HG03103 (cell line): ENCODE results near the gene ATXN7L2.

Experiments used
- ATAC-seq: cut with Tn5 transposase; IDR thresholded peaks from one replicate; pipeline ENCODE4 v1.9.1; 2021; ENCODE audit warnings: low read depth; ENCODE audit not compliant: unreplicated experiment

Gene ATXN7L2

DNA sequence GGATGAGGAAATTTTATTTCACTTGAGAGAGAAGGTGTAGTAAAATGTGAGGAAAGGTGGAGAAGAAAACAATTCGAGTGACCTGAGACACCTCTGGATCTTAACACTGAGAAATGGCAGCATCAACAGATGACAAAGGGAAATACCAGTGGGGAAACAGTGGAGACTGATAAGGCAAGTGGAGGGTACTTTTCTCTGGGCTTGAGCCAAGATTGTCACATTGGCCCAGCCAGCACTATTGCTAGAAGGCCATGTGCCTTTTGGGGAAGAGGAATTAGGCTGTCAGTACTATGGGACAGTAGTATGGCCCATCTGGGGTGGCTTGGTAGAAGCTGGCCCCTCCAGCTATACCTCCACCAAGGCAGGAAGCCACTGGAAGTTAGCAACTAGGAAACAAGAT, 9.0 kb upstream of the ATXN7L2 start:
- ATAC-seq = no peak

DNA sequence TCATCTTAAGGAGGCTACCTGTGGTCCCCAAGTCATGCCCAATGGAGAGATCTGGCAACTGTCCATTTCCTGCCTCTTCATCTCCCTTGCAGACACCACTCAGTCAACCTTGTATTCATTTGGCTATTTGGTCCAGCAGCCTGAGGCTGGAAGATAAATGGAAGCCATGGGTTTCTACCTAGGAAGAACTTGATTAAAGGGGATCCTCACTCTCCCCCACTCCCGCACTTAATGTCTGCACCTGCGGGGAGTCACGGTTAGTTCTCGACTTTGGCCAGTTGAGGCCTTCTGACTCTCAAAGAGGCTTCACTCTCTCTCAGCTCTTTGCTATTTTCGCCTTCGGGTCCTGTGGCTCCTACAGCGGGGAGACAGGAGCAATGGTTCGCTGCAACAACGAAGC, 8.4 kb upstream of the ATXN7L2 start:
- ATAC-seq = no peak

DNA sequence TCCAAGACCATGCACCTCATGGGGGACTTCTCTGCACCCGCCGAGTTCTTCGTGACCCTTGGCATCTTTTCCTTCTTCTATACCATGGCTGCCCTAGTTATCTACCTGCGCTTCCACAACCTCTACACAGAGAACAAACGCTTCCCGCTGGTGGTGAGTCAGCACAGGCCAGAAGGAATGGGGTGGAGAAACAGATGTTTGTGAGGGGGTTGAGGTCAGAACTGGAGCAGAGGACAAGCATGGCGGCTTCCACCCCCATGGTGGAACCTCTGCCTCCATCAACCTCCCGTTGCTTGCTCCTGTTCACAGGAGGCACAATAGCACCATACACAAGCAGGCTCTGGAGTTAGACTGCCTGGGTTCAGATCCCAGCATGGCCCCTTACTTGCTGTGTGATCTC, 6.9 kb upstream of the ATXN7L2 start:
- ATAC-seq = no peak

DNA sequence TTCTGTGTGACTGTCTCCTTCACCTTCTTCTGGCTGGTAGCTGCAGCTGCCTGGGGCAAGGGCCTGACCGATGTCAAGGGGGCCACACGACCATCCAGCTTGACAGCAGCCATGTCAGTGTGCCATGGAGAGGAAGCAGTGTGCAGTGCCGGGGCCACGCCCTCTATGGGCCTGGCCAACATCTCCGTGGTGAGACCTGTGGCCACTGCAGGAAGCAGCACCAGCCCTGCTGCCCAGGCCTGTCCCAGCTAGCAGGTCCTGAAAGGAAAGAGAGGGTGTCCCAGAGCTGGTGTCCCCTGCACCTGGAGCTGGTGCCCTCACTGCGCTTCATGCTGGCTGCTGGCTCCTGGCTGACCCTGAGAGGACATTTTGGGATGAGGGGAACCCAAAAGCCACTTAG, 5.9 kb upstream of the ATXN7L2 start:
- no peak for ATAC-seq

DNA sequence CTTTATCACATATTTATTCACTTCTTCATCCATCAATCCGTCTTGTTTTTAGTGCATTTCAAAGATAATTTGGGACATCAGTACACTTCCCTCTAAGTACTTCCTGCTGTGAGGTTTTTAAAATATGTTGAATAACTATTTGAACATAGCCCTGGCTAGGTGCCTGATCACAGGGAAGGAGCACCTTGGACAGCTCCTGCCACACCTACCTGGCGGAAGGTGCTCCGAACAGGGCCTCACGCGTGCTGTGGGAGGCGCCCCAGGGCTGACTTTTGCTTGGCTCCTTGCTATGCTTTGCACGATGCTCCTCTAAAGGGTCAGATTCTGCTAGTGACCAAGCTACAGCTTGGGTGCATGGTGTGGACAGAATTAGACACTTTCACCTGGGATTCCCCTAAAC, 4.9 kb upstream of the ATXN7L2 start:
- ATAC-seq = no peak

DNA sequence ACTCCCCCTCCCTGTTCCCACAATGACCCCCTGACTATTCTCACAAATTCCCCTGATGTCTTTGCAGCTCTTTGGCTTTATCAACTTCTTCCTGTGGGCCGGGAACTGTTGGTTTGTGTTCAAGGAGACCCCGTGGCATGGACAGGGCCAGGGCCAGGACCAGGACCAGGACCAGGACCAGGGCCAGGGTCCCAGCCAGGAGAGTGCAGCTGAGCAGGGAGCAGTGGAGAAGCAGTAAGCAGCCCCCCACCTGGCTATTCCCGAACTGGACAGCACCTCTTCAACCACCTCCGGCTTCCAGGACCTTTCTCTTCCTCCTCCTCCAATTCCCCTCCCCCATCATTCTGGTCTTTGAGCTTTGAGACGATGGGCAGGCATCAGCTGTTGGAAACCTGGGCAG, 4.4 kb upstream of the ATXN7L2 start:
- no peak for ATAC-seq

DNA sequence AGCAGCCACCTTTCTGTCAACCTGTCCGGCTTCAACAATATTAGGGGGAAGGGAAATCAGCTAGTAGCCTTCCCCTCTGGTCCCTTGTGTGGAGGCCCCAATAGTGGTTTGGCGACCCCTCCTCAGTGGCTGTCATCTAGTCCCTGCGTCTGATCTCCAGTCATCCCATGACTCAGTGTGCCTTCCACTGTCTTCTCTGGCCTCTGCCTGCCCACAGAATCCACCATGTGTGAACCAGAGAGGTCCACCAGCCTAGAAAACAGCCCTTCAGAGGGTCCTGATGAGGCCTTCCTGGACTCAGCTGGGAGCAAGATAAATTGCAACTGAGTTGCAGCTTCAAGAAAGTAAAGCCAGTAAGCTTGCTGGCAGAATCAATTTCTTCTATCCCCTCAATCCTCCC, 3.8 kb upstream of the ATXN7L2 start:
- ATAC-seq = no peak

DNA sequence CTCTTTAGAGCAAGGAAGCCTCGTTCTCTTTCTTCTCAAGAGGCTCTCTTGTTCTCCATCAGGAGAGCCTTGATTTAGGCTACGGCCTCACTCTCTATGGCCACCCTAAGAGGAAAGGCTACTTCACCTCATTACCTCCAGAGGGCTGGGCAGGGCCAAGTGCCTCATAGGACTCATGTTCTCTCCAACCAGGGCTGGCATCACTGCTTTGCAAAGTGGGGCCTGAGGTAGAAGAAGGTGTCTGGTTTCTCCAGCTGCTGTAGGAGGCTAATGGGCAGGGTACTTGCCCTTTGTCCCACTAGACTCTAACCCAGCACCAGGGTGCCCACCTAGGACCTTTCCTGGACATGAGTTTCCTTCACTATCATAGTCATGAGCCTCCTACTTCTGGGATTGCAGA, 2.1 kb upstream of the ATXN7L2 start:
- no peak for ATAC-seq

DNA sequence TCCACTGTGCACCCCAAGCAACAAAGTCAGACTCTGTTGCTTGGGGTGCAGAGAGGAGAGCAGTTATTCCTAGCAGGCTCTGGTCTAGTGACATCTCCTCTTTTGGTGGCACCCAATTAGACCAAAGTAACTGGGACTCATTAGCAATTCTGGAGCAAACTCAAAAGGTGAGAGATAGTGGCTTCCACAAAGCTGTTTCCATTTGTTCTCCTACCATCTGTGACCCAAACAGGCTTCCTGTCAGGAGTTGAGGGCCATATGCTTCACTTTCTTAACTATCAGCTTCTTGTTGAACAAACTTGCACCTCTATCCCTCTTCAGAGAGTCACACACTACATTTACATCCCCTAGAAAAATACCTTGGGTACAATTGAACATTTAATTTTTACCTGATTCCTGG, 1.5 kb upstream of the ATXN7L2 start:
- ATAC-seq = no peak

DNA sequence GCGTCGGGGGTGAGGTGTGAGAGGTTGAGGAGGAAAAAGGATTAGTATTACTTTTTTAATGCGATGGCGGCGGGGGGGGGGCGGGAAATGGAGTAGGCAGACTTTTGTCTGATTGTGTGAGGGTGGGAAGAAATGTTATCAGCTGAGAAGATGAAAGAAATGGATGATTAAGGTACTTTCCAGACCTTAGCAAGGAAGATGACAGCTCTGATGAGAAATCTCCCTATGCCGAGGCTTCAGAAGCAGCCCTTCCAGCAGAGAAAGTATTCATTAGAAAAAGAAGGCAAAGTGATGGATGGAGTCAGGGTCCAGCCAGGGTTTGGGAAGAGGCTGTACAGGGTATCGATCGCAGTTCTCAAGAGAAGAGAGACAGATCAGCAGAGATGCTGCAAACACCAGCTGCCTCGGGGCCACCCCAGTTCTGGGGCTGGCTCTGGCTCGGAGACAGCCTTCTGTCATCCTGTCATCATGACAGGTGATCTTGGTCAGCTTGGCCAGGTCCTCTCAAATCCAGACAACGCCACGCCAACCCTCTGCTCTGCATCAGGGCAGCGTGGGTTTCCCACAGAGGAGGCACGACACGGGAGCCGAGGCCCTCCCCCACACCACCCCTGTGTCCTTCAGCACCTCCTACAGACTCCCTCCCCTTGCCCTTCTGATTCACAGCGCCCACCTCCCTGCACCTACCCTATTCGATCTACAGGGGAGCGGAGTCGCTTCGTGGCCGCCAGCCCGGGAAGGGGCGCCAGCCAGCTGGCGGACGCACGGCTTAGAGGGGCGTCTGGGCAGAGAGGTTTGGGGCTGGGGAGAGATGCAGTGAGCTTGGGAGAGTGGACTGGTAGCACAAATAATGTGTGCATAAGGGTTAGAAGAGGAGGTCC, 674 bp upstream of the ATXN7L2 start:
- ATAC-seq = peak; percentile 22

DNA sequence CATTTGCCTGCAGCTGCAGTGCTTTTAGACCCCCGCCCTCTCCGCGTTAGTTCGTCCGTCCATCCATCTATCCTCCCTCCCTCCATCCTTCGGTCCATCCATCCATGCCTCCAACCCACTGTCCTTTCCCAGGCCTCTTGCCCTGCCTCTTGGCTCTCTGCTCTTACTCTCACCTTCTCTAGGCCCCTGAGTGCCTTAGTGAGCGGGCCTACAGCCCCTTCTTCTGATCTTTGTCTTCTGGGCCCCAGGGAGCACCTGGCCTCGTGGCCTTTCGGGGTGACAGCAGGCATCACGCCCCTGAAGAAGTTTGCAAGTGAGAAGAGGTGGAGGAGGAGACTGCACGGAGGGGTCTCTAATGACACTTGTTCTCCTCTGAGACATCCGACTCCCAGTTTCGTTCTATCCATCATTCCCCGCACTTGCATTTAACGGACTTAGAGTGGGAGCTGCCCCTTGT, 842 bp downstream of the ATXN7L2 start:
- no peak for ATAC-seq

DNA sequence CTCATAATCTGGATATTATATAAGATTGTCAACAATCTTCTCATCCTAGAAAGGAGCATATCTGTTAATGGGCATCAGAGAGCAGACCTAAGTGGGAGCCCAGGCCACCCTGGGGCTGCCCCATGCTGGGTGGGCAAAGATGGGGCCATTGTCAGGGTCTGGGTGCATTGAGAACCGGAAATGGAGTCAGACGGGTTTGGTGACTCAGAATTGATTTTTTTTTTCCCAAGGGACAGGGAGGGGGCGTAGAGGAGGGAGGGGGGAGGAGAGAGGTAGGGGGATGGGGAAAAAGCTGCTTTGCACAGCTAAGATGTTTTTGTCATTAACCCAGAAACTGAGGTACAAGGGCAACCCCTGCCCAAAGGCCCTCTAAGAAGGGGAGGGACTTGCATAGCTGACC, 1.3 kb downstream of the ATXN7L2 start:
- ATAC-seq = no peak

DNA sequence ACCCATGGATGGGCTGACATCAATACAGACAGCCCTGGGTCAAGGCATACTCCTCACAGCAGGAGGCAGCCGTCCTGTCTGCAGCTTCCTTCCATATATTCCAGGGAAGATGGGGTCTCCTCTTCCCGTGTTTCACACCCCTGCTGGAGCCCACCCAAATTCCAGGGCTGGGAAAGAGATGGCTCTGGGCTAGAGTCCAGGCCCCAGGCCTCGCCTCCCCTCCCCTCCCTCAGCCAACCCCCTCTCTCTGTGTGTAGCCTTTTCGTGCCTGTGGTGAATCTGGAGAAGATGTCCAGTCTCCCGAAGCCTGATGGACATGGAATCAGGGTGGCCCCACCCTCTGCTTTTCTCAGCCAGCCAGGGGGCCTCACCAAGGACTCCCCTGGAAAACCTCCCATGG, 3.6 kb downstream of the ATXN7L2 start:
- ATAC-seq = no peak

DNA sequence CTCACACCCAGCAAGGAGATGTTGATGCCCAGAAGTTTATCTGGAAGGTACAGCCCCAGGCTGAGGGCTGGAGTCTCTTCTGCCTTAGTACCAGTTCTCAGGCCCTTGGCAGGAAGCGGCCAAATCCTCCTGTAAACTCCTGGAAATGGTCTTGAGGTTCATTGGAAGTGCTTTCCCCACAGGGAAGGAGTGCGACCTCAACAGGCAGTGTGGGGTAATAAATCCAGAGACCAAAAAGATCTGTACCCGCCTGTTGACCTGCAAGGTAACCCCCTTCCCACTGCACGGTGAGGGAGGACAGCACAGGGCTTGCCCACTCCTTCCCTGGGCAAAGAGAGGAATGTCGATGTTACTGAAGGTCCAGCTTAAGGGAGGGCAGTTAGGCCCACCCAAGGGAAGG, 4.5 kb downstream of the ATXN7L2 start:
- no peak for ATAC-seq

DNA sequence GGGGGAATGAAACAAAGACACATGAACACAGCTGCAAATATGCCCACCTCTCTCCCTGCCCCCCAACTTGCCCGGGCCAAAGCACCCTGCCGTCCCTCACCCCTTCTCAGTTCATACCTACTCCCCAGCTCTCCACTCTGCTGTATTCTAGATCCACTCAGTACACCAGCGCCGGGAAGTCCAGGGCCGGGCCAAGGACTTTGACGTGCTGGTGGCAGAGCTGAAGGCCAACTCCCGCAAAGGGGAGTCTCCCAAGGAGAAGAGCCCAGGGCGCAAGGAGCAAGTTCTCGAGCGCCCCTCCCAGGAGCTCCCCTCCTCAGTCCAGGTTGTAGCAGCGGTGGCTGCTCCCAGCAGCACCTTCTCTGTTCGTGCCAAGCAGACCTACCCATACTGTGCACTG, 5.0 kb downstream of the ATXN7L2 start:
- ATAC-seq = no peak

DNA sequence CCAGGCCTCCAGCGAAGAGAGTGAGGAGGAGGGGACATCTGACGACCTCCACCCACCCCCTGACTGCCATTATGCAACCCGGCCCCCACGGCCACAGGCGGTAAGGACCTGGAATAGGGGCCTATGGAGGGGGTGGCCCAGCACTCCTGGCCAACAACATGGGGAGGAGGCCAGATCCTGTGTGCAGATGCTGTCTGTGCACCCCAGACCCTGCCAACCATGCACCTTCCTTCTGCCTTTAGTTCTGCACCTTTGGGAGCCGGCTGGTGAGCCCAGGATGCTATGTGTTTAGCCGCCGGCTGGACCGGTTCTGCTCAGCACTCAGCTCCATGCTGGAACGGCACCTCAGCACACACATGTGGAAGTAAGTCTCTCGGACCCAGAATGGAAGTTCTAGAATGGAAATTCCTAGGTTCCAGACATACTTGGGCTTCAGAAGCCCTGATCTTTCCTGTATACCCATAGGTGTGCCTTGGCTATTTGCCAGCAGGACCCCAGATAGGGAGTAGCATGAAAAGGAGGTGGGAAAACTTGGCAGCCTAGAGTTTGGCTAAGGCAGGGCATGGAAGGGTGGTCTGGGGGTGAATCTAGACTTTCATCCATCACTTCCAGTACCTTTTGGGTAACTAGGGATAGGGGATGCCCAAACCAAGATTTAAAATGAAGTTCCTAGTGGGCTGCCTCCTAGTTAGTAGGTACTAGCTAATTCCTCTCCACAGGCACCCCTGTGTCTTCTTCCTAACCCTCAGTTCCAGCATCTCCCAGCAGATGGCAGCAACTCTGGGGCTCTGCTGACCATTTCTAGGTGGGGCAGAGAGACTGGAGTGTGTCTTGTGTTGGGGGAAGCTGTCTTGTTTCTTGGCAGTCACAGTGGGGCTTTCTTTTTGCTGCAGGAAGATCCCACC, 6.6 kb downstream of the ATXN7L2 start:
- no peak for ATAC-seq

DNA sequence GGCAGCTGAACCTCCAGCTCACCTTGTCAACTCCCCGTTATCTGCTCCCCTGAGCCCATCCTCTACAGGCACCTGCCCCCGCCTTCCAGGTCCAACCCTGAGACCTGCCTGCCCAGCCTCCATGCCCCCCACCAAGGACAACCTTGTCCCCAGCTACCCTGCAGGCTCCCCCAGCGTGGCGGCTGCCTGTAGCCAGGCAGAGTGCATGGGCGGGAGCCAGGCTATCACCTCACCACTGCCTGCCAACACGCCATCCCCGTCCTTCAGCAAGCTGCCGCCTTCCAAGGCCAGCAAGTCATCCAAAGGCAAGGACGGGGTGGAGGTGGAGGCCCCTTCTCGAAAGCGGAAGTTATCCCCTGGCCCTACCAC, 7.2 kb downstream of the ATXN7L2 start:
- no peak for ATAC-seq

DNA sequence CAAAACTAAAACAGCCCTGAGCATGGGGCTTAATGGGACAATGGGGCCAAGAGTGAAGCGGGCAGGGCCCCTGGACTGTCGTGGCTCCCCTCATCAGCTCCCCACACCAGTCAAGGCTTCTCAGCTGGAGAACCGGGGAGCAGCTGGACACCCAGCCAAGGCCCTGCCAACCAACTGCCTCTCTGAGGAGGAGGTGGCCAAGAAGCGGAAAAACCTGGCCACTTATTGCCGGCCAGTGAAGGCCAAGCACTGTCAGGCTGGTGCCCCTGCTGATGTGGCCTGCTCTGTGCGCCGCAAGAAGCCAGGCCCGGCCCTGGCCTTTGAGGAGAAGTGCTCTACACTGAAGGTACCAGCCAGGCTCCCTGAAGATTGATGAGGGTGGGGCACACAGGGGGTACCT, 7.7 kb downstream of the ATXN7L2 start:
- ATAC-seq = no peak

DNA sequence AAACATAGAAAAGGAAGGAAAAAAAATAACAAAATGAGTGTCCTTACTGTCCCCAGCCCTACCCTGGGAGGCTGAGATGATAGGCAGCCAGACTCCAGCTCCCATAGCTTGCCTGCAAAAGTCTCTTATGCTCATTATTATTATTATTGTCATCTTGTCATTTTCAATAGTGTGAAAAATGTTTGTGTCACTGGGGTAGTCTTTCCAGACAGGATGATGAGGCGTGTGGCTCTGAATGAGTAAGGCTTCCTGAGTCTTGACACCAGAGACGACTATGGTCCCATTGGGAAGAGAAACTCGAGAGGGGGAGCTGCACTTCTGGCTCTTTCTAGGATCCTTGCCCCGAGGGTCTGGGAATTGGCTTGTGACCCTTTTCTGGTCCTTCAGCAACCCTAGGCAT, 9.1 kb downstream of the ATXN7L2 start:
- ATAC-seq = no peak

DNA sequence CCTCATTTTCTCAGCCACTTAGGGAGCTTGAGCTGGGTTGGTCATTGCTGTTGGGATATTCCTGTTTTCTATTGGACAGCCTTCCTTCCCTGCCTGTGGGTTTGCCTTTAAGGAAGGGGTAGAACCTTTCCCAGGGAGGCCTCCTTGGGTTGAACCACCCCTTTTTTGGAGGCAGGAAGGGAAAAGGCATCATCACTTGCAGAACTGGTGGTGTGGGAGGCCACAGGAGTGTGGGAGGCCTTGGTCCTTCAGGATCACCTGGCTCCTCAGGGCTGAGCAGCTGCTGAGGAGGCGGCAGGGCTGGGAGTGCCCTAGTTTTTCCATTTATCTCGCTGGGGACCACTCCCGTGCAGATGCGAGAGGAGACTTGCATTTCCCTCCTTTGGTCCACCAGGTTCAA, 9.5 kb downstream of the ATXN7L2 start:
- no peak for ATAC-seq

DNA sequence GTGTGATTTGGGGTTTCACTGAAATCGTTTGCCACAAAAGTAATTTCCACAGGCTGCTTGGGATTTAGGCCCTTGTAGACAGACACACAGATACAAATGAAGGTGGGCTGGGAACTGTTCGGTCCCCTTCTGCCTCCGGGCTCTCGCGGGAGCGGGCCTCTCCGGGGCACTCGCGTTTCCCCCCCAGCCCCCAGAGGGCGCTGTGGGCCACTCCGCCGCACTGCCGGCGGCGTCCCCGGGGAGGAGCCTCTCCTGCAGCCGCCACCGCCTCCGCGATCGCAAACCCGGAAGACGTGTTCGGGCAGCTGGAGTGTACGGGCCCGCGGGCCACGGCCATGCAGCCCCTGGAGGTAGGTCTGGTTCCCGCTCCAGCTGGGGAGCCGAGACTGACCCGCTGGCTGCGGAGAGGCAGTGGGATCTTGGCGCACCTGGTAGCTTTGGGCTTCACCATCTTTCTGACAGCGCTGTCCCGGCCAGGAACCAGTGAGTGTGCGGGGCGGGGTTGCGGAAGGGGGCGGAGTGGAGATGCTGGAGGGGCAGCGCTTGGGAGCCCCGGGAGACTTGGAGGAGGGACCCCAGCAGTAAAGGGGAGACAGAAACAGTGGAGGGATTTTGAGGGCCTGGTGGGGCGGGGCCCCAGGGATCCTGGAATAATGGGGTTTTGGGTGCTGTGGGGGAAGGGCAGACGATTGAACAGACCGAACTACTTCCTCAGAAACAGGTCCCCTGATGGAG, 10.3 kb downstream of the ATXN7L2 start, which contains the start of gene CYB561D1:
CYB561D1 (plus strand) TSS at position 290 of the 735 bp plus-strand sequence; CDS start at position 336, 46 bp downstream.
- peak; percentile 75 for ATAC-seq
